Stimulated activated naive CD4-positive, alpha-beta T cell (primary cell): ENCODE data around the gene ULK4.
"Not testable (repeated sequence)": the region's sequence is repeated elsewhere in the genome, so short reads cannot be mapped to it uniquely, and the experiment has no call there.

ENCODE experiments used
- DNase-seq, 6 experiments: peaks; one replicate each; lab custom pipeline; 2025; lab: John Stamatoyannopoulos, UW

Gene ULK4

DNA sequence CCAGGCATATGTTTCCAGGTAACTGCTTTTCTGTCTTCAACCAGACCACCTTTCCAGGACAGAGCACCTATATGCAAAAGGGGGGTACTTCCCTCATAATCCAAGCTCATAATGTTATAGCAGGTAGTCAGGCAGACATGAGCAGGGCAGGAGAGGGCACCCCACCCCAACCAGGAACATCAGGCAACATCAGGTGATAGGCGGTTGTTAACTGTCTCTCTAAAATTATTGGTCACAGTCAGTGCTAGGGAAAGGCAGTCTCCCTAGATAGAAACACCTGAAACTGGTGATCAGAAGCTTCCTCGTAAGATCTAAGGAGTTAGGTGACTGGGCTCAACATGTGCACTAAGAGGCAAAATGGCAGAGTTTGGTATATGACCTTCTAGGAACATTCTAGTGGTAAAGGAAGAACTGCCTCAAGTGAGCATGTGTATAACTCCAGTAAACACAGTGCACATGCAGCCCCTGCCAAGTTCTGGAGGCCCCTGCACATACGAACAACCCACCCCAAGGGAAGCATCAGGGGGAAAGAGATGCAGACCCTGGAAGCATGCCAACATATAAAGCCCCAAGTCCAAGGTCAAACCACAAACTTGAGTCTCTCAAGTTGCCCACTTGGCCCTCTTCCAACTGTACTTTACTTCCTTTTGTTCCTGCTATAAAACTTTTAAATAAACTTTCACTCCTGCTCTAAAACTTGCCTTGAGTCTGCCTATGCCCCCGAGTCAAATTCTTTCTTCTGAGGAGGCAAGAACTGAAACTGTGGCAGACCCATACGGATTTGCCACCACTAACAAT, 270.9 kb downstream of the ULK4 start:
- DNase-seq = no peak

DNA sequence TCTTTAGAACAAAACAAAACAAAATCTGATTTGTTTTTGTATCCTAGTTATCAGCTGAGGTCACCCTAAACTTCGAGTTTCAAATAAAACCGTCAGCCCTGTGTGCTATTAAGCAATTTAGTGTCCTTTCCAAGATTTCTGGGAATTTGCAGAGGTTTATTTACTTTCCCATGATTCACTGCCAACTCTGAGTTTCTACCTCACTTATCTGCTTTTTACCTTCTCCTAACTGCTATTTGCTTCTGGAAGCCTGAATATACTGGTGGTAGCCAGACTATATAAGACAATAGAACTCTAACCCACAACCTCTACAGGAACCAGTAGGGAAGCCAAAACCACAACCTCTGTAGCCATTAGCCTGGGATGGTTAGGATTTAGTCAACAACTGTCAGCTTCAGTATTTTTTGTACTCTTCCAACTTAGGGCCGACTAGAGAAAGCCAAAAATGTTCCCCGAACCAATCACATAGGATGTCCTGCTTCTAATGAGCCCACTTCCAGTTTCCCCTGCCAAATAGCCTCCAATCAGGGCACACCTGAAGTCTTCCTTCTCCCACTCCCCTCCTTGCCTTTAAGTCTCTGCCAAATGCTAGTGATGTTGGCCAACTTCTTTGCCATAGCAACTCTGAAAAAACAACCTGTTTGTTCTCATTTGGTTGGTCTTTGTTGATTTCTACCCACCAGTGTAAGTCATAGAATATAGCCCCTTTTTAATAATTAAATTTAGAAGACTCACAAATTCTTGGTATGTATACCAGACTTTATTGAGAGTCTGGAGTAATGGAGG, 273.1 kb downstream of the ULK4 start:
- DNase-seq = no peak

DNA sequence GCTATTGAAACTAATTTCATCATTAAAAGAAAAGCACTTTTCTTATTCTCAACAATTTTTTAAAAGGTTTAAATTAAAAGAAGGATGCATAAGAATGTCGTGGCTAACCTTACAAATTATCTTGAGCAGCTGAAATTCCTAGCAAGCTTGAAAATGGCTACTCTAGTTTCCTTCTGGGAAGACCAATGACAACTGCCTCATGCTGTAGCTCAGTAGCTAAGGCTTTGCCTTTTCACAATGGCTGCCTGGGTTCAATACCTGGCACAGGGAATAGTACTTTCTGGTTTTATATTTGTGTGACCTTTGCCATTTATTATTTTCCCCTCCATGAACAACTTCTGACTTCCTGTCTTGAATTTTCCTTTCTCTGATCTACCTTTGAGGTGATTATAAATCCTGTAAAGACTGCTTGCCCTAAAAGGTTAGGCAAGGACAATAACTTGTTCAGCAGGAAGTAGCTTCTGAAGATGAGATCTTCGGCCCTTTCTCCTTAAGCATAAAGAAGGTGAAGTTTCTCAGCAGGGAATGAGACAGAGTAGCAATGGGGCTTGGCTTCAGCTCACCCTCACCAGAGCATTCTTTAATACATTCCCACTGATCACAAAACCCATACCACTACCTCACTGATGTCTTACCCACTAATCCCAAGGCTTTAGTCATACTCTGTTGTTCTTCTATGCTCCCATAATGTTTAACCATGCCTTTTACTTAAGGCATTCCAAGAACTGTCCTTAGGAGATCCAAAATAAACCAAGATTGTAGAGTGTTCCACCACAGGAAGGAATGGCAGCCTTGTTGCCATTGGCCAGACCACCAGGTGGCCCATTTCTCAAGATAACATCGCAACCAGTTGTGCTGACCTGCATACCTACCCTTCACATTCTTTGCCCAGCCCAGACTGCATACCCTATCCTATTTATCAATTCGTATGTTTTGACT, 276.8 kb downstream of the ULK4 start:
- no peak for DNase-seq

DNA sequence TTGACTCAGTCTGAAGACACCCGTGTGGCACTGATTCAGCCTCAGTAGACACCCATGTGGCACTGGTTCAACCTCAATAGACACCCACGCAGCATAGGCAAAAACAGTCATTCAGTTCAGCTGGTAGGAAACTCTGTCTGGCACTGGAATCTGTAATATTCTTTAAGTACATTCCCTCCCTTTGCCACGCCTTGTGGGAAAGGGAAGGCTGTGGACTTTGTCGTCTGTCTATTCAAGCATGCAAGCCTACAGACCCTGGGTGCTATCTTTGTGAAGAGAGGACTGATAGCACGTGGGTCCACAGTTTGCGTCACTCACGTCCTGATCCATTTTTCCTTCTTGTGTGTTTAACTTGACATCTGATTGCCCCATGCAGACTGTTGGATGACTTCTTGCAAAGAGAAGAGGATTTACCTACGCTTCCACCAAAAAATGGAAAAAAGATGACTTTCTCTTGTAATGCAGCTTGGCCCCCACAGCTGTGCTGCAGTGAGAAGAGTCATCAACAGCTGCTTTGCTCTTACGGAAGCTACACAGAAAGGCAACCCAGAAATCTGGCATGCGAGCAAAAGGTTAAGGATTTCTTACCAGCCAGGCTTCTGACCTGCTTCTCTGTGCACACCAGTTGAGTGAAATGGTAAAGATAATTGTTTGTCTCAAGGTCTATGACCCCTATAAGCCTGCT, 278.1 kb downstream of the ULK4 start:
- DNase-seq = no peak

DNA sequence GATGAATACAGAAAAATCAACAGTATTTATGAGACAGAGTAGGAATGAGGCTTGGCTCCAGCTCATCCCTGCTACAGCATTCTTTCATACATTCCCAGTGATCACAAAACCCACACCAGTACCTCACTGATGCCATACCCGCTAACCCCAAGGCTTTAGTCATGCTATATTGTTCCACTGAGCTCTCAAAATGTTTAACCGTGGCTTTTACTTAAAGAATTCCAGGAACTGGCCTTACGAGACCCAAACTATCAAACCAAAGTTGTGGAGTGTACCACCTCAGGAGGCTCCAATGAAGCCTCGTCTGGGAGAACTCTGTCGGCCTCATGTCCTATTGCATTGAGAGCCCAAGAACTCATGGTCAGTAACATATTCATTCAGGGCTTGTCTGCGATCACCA, 278.9 kb downstream of the ULK4 start:
- DNase-seq = no peak

DNA sequence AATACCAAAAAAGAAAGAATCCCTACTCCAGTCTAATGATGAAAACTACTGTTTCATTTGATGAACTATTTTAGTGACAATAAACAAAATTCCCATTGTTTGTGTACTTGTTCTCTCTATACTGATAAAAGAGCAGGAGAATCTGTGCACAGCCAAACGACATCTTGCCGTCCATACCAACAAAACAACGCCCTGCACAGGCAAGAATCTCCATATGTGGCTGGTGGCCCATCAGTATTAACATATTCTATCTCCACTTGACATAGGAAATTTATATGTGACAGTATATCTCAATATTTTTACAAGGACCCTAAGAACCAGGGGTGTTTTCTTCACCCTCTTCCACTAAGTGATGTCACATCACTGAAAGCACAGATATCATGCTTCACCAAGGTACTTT, 279.5 kb downstream of the ULK4 start:
- no peak for DNase-seq

DNA sequence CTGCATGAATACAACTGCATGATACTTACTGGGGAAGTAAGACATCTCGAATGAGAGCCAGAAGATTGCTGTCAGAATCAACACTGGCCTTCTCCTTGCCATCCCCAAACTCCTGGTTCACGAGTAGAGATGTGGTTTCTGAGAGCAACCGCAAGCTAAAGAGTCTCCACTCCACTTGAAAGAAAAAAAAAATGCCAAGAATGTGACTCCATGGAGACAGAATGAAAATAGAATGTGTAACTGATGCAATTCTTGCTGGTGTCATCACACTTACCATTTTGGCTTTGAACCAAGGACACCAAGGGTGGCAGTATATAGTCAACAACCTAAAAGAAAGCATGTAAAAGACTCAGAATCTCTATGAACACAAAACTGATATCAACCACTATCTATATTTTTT, 280.4 kb downstream of the ULK4 start:
- no peak for DNase-seq

DNA sequence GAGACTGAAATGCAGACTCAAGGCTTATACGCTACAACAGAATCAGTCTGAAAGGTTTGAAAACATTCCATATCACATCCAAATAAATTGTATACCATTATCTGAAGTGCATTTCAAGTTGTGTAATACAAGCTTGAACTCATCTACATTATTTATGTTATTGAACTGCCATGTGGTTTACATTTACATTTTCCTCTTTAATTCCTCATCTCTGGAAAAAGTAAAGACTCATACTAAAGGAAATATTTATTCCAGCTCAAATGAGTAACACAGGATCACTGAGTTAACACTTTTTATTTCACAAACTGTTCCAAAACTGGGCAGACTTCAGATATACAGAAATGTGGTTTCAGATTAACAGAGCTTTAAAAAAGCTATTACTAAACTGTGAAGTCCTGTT, 282.5 kb downstream of the ULK4 start:
- no peak for DNase-seq

DNA sequence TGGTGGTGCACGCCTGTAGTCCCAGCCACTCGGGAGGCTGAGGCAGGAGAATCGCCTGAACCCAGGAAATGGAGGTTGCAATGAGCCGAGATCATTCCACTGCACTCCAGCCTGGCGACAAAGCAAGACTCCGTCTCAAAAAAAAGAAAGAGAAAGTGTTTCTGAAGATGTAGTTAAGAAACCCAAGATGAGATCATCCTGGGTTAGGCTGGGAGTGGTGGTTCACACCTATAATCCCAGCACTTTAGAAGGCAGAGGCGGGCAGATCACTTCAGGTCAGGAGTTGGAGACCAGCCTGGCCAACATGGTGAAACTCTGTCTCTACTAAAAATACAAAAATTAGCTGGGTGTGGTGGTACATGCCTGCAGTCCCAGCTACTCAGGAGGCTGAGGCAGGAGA, 286.8 kb downstream of the ULK4 start:
- DNase-seq = not testable (repeated sequence)

DNA sequence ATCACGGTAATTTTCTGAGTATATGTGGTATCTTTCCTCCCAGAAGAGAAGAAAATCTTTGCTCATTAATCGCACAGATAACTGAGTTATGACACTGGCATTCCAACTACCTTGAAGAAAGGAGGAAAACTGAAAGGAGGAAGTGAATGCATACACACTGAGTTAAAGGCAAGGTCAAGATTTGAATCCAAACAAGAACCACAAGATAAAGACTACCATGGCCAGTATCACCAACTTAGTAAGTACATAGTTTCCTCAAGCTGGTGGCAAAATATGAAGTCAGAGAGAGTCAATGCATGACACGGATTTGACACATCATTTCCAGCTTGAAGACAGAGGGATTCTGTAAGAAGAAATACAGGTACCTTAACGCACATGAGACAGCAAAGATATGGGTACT, 287.5 kb downstream of the ULK4 start:
- DNase-seq = no peak

DNA sequence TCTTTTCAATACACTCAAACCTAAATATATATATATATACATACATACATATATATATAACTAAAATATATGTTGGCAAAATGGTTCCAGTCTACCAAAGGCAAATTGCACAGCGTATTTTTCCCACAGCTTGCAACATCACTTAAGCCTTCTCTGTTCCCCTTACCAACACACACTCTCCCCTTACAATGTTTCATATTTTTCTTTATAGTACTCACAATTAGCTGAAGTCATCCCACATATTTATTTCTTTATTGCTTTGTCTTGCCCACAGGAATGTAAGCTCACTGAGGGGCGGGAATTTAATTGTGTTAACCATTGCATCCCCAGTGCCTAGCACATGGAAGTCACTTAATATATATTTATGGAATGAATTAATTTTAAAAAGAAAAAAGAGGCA, 288.3 kb downstream of the ULK4 start:
- DNase-seq = no peak

DNA sequence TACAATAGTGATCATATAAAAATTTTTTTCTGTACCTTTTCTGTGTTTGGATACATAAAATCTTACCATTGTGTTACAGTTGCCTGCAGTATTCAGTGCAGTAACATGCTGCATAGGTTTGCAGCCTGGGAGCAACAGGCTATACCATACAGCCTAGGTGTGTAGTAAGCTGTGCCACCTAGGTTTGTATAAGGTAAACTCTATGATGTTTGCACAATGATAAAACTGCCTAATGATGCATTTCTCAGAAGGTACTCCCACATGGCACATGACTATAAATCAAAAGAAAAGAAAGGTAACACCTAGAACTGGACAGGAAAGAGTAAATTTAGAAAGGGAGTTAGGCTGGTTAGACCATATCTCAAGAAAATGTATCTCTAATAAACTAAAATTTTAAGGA, 293.5 kb downstream of the ULK4 start:
- DNase-seq = no peak

DNA sequence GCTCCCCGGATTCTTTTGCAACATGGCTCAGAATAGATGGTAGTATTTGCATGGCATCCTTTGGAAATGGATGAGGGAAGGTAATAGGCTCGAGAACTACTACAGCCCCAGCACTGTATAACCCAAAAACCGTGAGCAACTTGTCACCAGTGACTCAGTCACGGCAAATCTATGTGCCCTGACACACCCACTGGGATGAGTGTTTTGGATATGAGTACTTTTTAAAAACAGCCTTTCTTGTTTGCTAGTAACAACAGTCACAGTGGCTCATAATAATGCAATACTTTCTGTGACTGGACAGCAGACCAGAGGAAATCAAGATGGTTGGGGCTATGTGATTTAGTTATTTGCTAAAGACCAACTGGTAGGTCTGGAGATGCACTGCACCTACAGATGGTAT, 299.6 kb downstream of the ULK4 start:
- DNase-seq = no peak

DNA sequence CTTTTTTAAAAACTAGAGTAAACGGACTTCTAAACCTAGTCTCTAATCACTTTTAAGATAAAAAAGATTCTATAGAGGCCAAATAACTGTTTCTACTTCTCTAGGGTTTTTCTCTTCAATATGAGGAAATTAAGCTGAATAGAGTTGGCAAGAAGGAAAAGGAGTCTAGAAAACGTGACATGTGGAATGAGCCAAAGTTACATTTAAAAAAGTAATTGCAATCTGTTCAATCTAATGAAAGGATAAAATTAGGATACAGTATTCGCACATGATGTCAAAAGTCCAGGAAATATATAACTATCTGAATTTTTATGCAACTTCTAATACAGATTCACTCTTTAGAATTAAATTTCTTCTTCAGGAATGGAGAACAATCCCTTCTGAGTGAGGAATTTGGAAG, 300.1 kb downstream of the ULK4 start:
- no peak for DNase-seq

DNA sequence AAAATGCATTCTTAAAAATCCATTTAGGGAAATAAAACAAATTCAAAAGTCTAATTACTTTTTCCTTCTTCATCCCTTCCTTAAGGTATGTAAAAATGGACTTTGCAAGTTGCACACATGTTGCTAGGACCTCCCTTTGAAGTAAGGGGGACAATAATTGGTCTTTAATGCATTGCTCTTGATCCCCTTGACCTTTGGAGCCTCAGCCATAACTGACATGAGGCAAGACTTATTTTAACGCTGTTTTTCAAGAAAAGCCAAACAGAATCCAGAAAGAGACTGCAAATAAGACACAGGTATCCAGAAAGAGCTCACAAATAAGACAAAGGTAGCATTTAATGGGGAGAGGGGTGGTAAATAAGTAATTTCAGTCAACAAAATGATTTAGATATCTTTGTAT, 301.4 kb downstream of the ULK4 start:
- no peak for DNase-seq

DNA sequence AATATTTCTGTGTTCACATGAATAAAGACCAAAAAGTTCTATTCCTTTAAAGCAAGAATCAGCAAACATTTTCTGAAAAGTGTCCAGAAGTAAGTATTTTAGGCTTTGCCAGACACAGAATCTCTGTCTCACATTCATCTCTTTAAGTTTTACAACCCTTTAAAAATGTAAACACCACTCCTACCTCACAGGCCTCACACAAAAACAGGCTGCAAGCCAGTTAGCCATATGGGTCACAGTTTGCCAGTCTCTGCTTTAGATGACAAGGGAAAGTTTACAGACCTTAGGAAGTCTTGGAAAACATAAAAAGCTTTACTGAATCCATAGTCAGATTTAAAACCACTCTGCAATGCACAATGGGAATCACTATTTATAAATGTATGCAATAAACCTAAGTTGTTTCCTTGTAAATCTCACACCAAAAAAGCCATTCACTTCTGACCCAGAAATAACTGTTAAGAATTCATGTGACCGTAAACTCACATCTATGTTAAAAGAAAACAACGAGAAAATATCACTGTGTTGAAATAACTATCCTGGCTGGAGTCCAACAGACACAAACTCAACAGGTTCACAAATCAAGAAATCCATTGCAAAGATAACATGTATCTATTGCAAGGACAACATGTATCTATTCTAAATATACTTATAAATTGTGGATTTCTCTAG, 308.2 kb downstream of the ULK4 start:
- DNase-seq = no peak

DNA sequence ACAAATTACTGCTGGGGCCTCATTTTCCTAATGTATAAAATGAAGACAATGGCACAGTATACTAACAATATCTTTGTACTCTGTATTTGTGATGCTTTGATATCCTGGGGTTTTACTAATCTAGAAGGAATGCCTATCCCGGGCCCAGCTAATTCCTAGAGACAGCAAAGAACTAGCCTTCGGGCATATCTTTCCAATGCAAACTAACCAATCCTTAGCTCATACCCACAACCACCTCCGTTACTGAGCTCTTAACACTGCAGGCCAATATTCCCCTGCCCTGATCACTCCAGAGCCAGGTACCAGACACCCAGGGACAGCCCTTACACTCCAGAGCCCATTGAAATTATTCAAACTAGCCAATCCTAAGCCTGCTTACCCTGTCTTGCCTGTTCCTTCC, 309.0 kb downstream of the ULK4 start:
- DNase-seq = no peak

DNA sequence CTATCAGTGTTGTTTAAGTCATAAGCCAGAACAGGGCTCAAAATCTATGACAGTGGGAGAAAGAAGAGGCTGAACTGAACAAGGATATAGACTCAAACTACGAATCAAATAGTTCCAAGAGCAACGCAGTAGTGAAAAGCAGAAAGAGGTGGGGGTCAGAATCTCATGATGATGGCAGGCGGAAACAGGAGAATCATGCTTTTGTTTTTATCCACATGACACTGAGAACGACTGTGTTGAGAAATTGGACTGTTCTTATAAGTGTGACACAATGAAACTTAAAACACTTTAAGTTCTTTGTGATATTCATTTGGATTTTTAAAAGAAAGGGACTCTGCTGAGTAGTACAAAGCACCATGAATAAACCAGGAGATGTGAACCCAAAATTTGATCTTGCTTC, 309.4 kb downstream of the ULK4 start:
- DNase-seq = no peak

DNA sequence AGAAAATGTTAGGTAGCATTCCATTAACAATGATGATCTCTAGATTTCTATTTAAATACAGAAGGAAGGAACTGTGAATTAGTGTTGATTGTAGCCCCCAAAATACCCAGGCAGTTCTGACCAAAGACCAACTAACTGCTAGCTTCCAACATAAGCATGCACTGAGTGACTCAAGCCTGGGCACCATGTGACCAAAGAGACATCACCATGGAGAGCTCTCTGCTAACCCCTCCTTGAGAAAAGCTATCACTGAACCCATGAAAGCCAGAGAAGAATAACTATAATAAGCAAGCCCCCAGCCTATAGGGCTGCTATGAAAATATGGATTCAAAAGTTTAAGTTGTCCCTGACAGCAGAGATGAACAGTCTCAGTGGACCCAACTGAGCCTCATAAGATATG, 310.2 kb downstream of the ULK4 start:
- no peak for DNase-seq

DNA sequence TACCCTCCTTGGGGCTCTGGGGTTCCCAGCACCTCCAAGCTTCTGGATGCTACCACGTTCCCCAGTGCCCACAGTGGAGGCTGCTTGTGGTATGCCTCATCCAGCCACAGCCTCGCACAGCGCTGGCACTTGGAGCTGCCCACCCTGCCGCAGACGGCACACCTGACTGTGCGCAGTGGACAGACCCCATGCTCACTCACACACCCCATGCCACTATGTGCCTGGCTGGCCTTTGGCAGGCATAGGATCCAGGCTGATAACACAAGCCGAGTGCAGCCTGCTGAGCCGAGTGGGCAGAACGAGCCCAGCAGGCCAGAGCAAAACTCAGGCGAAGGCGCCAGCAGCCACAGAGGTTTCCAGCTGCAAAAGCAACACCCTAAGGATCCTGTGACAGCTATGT, 311.5 kb downstream of the ULK4 start:
- DNase-seq = no peak

DNA sequence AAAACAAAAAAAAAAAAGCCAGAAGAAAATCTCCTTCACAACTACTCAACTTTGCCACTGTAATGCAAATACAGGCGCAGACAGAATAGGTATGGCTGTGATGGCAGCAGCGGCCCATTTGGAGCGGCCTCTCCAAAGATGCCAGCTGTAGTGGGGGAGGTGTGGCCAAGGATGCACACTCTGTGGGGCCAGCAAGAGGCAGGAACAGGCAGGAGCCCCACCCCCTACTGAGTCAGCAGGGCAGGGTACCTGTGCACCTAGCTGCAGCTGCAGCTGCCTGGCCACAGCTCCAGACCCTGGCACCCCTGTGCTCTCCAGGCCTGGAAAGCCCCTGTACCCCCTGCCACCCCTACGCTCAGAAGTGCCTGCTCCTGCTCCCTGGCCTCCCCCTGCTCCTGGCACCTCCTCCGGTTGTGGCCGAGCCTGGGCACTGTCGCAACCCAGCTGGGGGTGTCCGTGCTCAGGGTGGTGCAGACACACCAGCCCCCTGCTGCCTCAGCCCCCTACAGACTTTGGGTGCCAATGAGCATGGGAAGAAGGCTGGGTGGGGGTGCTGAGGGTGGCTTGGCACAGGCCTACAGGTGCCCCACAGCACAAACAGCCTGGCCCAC, 312.7 kb downstream of the ULK4 start:
- no peak for DNase-seq
